H1 (cell line): ENCODE results near the gene CLDN14.

Source experiments
- BCL11A ChIP-seq, 2 experiments: IDR thresholded peaks; one replicate each; pipeline ENCODE4 v1.6.1; 2011; ENCODE audit warnings: low read depth in 2 of 2, low read length in 2 of 2, mild to moderate bottlenecking in 2 of 2
- CBX5 ChIP-seq: fragments of 300-800, 300-1000 bp; sonication (generic); IDR thresholded peaks from 2 replicates; pipeline ENCODE4 v1.7.1; 2016; ENCODE audit warnings: antibody characterized with exemption, low read length, low read depth
- CBX8 ChIP-seq: fragments of 300-800, 300-1000 bp; sonication (generic); IDR thresholded peaks from 2 replicates; pipeline ENCODE4 v1.7.1; 2016; ENCODE audit warnings: low read depth, low read length, borderline replicate concordance
- EZH2 ChIP-seq: fragments of 200-600 bp; sonication (generic); IDR thresholded peaks from 2 replicates; pipeline ENCODE4 v1.7.1; 2012; ENCODE audit warnings: low read depth, mild to moderate bottlenecking, moderate library complexity, low read length, inconsistent platforms; ENCODE audit not compliant: severe bottlenecking
- POLR2A ChIP-seq, 2 experiments: IDR thresholded peaks; 1 replicate in 1 of 2; 2 replicates in 1 of 2; pipeline ENCODE4 v1.6.1; 2011; ENCODE audit warnings: low read depth in 2 of 2, low read length in 2 of 2, mild to moderate bottlenecking in 2 of 2; ENCODE audit errors: control extremely low read depth in 1 of 2
- POLR2AphosphoS5 ChIP-seq: IDR thresholded peaks from 2 replicates; pipeline ENCODE4 v1.6.1; 2011; ENCODE audit warnings: low read depth, low read length
- SP4 ChIP-seq: IDR thresholded peaks from 2 replicates; pipeline ENCODE4 v1.6.1; 2012; ENCODE audit warnings: low read length, inconsistent platforms
- TAF1 ChIP-seq: IDR thresholded peaks from 2 replicates; pipeline ENCODE4 v1.6.1; 2011; ENCODE audit warnings: mild to moderate bottlenecking, low read depth, low read length
- YY1 ChIP-seq: IDR thresholded peaks from 2 replicates; pipeline ENCODE4 v1.6.1; 2011; ENCODE audit warnings: low read depth, mild to moderate bottlenecking, low read length
- ZNF274 ChIP-seq: IDR thresholded peaks from 2 replicates; pipeline ENCODE4 v1.7.0; 2012; ENCODE audit warnings: low read length, borderline replicate concordance; ENCODE audit errors: extremely low read depth
- TF ChIP-seq, protein P1 (sequence below), 3 experiments: IDR thresholded peaks; 1 replicate in 2 of 3; 2 replicates in 1 of 3; pipeline versions ENCODE4 v1.5.1 to v1.6.1; 2011; ENCODE audit warnings: low read length in 3 of 3, mild to moderate bottlenecking in 3 of 3, inconsistent platforms in 2 of 3, low read depth in 1 of 3, moderate library complexity in 1 of 3; ENCODE audit not compliant: insufficient read depth in 1 of 3; ENCODE audit errors: control extremely low read depth in 1 of 3

DNA sequence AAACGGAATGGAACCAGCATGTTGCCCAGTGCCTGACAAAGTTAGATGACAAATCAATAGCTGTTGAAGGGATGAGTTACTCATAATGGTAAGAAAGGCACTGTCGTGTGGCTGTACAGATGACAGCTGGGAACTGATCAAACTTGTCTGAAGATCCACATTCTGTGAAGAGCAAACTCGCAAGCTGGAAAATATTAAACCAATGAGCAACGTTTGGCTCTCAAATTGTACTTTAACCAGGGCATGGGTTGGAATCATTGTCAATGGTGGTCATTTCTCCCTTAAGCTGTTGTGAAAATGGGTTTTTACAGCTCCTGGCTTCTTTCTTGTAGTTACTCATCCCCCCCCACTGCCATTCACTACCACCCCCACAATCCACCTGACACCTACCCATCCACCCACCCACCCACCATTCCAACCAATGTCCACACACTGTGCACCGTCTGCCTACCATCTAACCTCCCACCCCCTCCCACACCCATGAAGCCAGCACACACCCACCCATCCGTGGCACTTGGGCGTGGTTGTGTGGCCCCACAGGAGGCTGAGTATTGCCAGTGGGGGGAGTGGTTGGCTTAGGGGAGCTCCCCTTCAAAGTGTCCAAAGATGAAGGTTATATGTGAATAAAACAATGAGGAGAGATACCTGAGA, 46.7 kb downstream of the CLDN14 start:
- TF ChIP-seq BCL11A (IDR thresholded peaks at IDR 0.05; ENCODE audit: low read depth in 2 of 2, low read length in 2 of 2): no peak
- TF ChIP-seq ZNF274: no peak
- no peak for TF ChIP-seq CBX8
- no peak for TF ChIP-seq POLR2AphosphoS5
- TF ChIP-seq, protein P1, sequence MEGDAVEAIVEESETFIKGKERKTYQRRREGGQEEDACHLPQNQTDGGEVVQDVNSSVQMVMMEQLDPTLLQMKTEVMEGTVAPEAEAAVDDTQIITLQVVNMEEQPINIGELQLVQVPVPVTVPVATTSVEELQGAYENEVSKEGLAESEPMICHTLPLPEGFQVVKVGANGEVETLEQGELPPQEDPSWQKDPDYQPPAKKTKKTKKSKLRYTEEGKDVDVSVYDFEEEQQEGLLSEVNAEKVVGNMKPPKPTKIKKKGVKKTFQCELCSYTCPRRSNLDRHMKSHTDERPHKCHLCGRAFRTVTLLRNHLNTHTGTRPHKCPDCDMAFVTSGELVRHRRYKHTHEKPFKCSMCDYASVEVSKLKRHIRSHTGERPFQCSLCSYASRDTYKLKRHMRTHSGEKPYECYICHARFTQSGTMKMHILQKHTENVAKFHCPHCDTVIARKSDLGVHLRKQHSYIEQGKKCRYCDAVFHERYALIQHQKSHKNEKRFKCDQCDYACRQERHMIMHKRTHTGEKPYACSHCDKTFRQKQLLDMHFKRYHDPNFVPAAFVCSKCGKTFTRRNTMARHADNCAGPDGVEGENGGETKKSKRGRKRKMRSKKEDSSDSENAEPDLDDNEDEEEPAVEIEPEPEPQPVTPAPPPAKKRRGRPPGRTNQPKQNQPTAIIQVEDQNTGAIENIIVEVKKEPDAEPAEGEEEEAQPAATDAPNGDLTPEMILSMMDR (IDR thresholded peaks at IDR 0.05; ENCODE audit: control extremely low read depth in 1 of 3, insufficient read depth in 1 of 3, low read depth in 1 of 3, low read length in 3 of 3): no peak
- TF ChIP-seq SP4: no peak
- TF ChIP-seq EZH2: no peak
- no peak for TF ChIP-seq POLR2A (IDR thresholded peaks at IDR 0.05; ENCODE audit: control extremely low read depth in 1 of 2, low read depth in 2 of 2, low read length in 2 of 2)
- no peak for TF ChIP-seq YY1
- TF ChIP-seq CBX5: no peak
- TF ChIP-seq TAF1: no peak
